Measurements from ENCODE around the gene SPPL2A. TPM values are rescaled to one million over a fixed set of nuclear protein-coding genes. Genes with fewer than 3 reads are reported as not detected.

Gene SPPL2A
- polyA plus RNA-seq, 1 of the 3 experiments (the other 2 are of a cell fraction), result 21.6 TPM

GRCh38 chr15:50750227-50750705 lies 15.2 kb downstream of the SPPL2A start (continued):
- TF ChIP-seq CHD2 (IDR thresholded peaks at IDR 0.05; ENCODE audit: low read length, partially characterized antibody), result no peak
- TF ChIP-seq JUND (IDR thresholded peaks at IDR 0.05), result no peak
- TF ChIP-seq USF1 (IDR thresholded peaks at IDR 0.05; ENCODE audit: borderline replicate concordance, low read depth), result no peak
- TF ChIP-seq MXI1 (IDR thresholded peaks at IDR 0.05; ENCODE audit: low read depth, low read length), result no peak
- no peak for TF ChIP-seq YY1 (IDR thresholded peaks at IDR 0.05; ENCODE audit: low read depth)
- TF ChIP-seq PBX3 (IDR thresholded peaks at IDR 0.05), result no peak
- TF ChIP-seq ELF1 (IDR thresholded peaks at IDR 0.05), result no peak
- no peak for TF ChIP-seq RXRA (IDR thresholded peaks at IDR 0.05; ENCODE audit: borderline replicate concordance, low read depth)
- no peak for TF ChIP-seq GABPA (IDR thresholded peaks at IDR 0.05; ENCODE audit: low read depth)
- no peak for TF ChIP-seq RAD21 (IDR thresholded peaks at IDR 0.05; ENCODE audit: low read length)

GRCh38 chr15:50747523-50747922 lies 18.0 kb downstream of the SPPL2A start:
- Histone ChIP-seq H3K27me3 (ENCODE audit: insufficient read depth) (no peaks in the 10 kb centered on the region), H3K4me3 (ENCODE audit: low read depth in 2 of 2, low read length in 1 of 2) (no peak overlapping the region), H3F3A (replicated peaks; ENCODE audit: insufficient read depth) (peaks cover 14% of the 10 kb centered on the region), H3K9me2 (no peaks in the 10 kb centered on the region), H3K4me1 (ENCODE audit: control insufficient read depth in 1 of 2, insufficient read depth in 2 of 2, low read depth in 1 of 2, low read length in 1 of 2) (no peaks in the 10 kb centered on the region), H2AFZ (ENCODE audit: low read depth) (no peak overlapping the region), H3K79me2 (ENCODE audit: insufficient read depth) (peaks cover 17% of the 10 kb centered on the region), H3K27ac (ENCODE audit: low read depth in 2 of 2, low read length in 1 of 2) (peak overlapping the region; percentile 42 to 61; a peak in 3 of 4 replicates), H3K4me2 (no peak overlapping the region), H4K20me1 (ENCODE audit: insufficient read depth) (no peaks in the 10 kb centered on the region), H3K36me3 (replicated peaks in 1 of 2; ENCODE audit: control insufficient read depth in 1 of 2, insufficient read depth in 2 of 2, low read length in 1 of 2) (peaks cover 3 to 21% of the 10 kb centered on the region in 2 experiments), H3K9ac (no peak overlapping the region), H3K9me3 (no peaks in the 10 kb centered on the region)
- DNase-seq, result no peak
- 88% methylated on average over 2 of the region's 2 CpGs for WGBS (ENCODE audit: low lambda C conversion rate)
- ChIA-PET CTCF (no interaction called here), POLR2A (no interaction called here)
- TF ChIP-seq SIN3A (IDR thresholded peaks at IDR 0.05; ENCODE audit: borderline replicate concordance, low read depth, low read length) (no peak), ZBTB33 (IDR thresholded peaks at IDR 0.05; ENCODE audit: borderline replicate concordance, low read depth) (no peak), MAX (IDR thresholded peaks at IDR 0.05; ENCODE audit: low read depth) (no peak), RCOR1 (IDR thresholded peaks at IDR 0.05; ENCODE audit: low read length) (no peak), JUND (IDR thresholded peaks at IDR 0.05) (no peak), PBX3 (IDR thresholded peaks at IDR 0.05) (0 out of 2 replicates have a peak, but pooled peaks have one; percentile 7), TCF12 (IDR thresholded peaks at IDR 0.05) (no peak), USF1 (IDR thresholded peaks at IDR 0.05; ENCODE audit: borderline replicate concordance, low read depth) (no peak)

Measured in SK-N-SH (cell line).